CD4-positive, alpha-beta T cell treated with Interleukin-17A for 4 hours (primary cell): ENCODE measurements around the gene PRR5L.
A peak's percentile ranks its signal among the peaks of the same experiment; 100 is the strongest.

Source experiments
- DNase-seq: peaks from one replicate; pipeline ENCODE4 v3.0.0-alpha.2; 2020; ENCODE audit warnings: mixed read lengths

PRR5L gene

GRCh38 chr11:36380296-36381014, 84.4 kb downstream of the PRR5L start:
- no peak for DNase-seq

- DNase-seq = no peak
These were observed 84.9 kb downstream of the PRR5L start for GRCh38 chr11:36381015-36381360.

GRCh38 chr11:36383195-36383594, 87.1 kb downstream of the PRR5L start:
- DNase-seq = no peak

- peak; percentile 27 for DNase-seq
These were observed 89.3 kb downstream of the PRR5L start for GRCh38 chr11:36385121-36385970.

- DNase-seq = no peak
These were observed 90.3 kb downstream of the PRR5L start for GRCh38 chr11:36386411-36386810.

GRCh38 chr11:36388071-36388470, 92.0 kb downstream of the PRR5L start:
- DNase-seq = no peak

- no peak for DNase-seq
These were observed 92.9 kb downstream of the PRR5L start for GRCh38 chr11:36388951-36389350.

- no peak for DNase-seq
These were observed 93.7 kb downstream of the PRR5L start for GRCh38 chr11:36389811-36390210.

- no peak for DNase-seq
These were observed 94.9 kb downstream of the PRR5L start for GRCh38 chr11:36390963-36391471.

- DNase-seq = no peak
These were observed 96.1 kb downstream of the PRR5L start for GRCh38 chr11:36392196-36392595.

- peak; percentile 40 for DNase-seq
These were observed 98.0 kb downstream of the PRR5L start for GRCh38 chr11:36394056-36394455.

- no peak for DNase-seq
These were observed 98.8 kb downstream of the PRR5L start for GRCh38 chr11:36394926-36395325.

- no peak for DNase-seq
These were observed 100.1 kb downstream of the PRR5L start for GRCh38 chr11:36395978-36396736.

- no peak for DNase-seq
These were observed 102.3 kb downstream of the PRR5L start for GRCh38 chr11:36398231-36398953.

- DNase-seq = no peak
These were observed 103.1 kb downstream of the PRR5L start for GRCh38 chr11:36399236-36399635.

GRCh38 chr11:36399745-36400144, 103.7 kb downstream of the PRR5L start:
- no peak for DNase-seq

GRCh38 chr11:36400766-36401455, 104.8 kb downstream of the PRR5L start:
- DNase-seq = no peak

- no peak for DNase-seq
These were observed 106.6 kb downstream of the PRR5L start for GRCh38 chr11:36402568-36403170.

GRCh38 chr11:36403661-36404060, 107.6 kb downstream of the PRR5L start:
- DNase-seq = no peak

- no peak for DNase-seq
These were observed 108.7 kb downstream of the PRR5L start for GRCh38 chr11:36404831-36405230.

GRCh38 chr11:36405585-36406367, 109.7 kb downstream of the PRR5L start:
- DNase-seq = no peak
